ENCODE measurements around the gene HLA-DRB1. TPM values are rescaled to one million over a fixed set of nuclear protein-coding genes. Genes with fewer than 3 reads are reported as not detected.

The HLA-DRB1 gene
- polyA plus RNA-seq (2012; ENCODE audit: insufficient read length, low read depth) = not detected

DNA sequence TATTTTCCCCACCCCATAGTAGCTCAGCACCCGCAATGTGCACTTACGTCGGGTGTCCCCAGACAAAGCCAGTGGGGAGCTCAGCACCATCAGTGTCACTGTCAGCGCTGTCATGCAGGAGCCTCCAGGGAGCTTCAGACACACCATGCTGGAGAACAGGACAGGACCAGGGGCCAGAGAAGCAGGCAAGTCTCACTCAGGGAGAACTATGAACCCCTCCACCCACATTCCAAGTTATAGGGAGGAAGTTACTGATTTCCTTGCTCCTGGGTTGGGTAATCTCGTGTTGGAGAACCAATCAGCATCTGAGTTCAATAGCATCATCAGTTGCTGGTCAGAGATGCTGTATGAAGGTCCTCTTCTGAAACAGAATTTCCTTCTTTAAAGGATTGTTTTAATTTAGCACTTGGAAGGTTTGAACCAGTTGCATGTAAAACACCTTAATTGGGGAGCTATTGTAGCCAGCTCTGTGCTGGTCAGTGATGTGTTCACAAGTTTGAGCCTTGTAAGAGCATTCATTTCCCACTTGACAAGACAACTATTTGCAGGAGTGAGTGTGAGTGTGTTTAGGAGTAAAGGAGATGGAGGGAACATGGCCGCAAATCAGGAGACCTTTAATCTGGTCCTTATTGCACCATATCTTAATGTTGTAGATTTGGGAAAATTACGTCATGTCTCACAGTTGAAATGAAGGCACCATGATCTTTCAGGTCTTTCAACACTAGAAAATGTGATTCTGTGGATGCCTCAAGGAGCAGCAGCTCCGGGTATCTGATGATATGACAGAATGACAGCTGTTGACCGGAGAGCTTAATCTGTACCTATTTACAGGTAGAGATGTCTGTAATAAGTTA is at the start of gene HLA-DRB1:
HLA-DRB1 (minus strand) TSS at position 253 of the 854 bp plus-strand sequence; CDS start at position 147, 106 bp downstream.
- TF ChIP-seq TAF1 (IDR thresholded peaks at IDR 0.05; ENCODE audit: borderline replicate concordance, insufficient read depth, low read length) = no peak
- no peak for TF ChIP-seq REST (IDR thresholded peaks at IDR 0.05; ENCODE audit: insufficient read depth in 1 of 2, low read depth in 2 of 2, low read length in 2 of 2)
- TF ChIP-seq POLR2AphosphoS5 (IDR thresholded peaks at IDR 0.05; ENCODE audit: low read depth, low read length) = no peak
- no peak for TF ChIP-seq SIN3A (IDR thresholded peaks at IDR 0.05; ENCODE audit: borderline replicate concordance, insufficient read depth, low read length)
- TF ChIP-seq FOXP2 (optimal IDR thresholded peaks at IDR 0.05; ENCODE audit: borderline replicate concordance, extremely low read depth, extremely low read length, insufficient read depth) = no peak

DNA sequence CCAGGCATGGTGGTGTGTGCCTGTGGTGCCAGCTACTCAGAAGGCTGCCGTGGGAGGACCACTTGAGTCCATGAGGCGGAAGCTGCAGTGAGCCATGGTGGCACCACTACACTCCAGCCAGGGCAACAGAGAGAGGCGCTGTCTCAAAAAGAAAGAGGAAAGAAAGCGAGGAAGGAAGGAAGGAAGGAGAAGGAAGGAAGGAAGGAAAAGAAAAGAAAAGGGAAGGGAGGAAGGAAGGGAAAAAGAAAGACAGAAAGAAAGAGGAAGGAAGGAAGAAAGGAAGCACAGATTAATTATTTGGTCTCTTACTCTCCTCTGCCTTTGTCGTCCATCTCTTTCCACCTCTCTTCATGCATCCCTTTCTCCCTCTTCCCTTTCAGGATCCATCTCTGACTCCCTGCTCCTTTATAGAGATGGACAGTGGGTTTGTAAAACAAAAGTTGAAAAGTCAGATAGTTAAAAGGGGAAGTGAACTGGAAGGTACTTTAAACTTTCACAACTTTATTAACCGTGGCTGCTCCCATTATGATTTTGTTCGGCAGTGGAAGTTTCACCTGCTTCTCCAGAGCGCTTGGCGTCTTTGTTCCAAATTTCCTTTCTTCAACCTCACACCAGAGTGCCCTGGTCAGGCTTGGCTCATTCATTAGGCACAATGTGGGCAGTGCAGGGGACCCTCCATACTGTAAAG is 49.0 kb upstream of the HLA-DRB1 start:
- TF ChIP-seq REST (IDR thresholded peaks at IDR 0.05; ENCODE audit: insufficient read depth in 1 of 2, low read depth in 2 of 2, low read length in 2 of 2) = no peak
- no peak for TF ChIP-seq POLR2AphosphoS5 (IDR thresholded peaks at IDR 0.05; ENCODE audit: low read depth, low read length)
- no peak for TF ChIP-seq TAF1 (IDR thresholded peaks at IDR 0.05; ENCODE audit: borderline replicate concordance, insufficient read depth, low read length)
- TF ChIP-seq FOXP2 (optimal IDR thresholded peaks at IDR 0.05; ENCODE audit: borderline replicate concordance, extremely low read depth, extremely low read length, insufficient read depth) = no peak
- TF ChIP-seq SIN3A (IDR thresholded peaks at IDR 0.05; ENCODE audit: borderline replicate concordance, insufficient read depth, low read length) = no peak

DNA sequence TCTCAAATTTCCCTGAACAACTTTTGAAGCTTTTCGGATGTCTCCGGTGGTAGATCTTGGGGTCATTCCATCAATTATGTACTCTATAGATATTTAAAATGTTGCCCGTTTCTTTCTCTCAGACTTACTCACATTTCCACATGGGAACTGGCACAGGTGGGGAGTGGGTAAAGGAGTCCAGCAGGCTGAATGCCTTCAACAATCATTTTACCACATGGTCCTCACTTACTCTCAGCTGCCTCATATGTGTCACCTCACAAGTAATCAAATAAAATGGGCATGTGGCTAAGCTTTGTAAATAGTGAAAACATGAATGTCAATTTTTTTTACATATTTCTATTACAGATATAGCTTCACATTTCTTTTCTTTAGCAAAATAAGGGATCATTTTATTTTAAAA is 48.2 kb upstream of the HLA-DRB1 start:
- TF ChIP-seq REST (IDR thresholded peaks at IDR 0.05; ENCODE audit: insufficient read depth in 1 of 2, low read depth in 2 of 2, low read length in 2 of 2) (no peak), TAF1 (IDR thresholded peaks at IDR 0.05; ENCODE audit: borderline replicate concordance, insufficient read depth, low read length) (no peak), POLR2AphosphoS5 (IDR thresholded peaks at IDR 0.05; ENCODE audit: low read depth, low read length) (no peak), FOXP2 (optimal IDR thresholded peaks at IDR 0.05; ENCODE audit: borderline replicate concordance, extremely low read depth, extremely low read length, insufficient read depth) (no peak)

- TF ChIP-seq REST (IDR thresholded peaks at IDR 0.05; ENCODE audit: insufficient read depth in 1 of 2, low read depth in 2 of 2, low read length in 2 of 2) = no peak
- TF ChIP-seq FOXP2 (optimal IDR thresholded peaks at IDR 0.05; ENCODE audit: borderline replicate concordance, extremely low read depth, extremely low read length, insufficient read depth) = no peak
- no peak for TF ChIP-seq POLR2AphosphoS5 (IDR thresholded peaks at IDR 0.05; ENCODE audit: low read depth, low read length)
- no peak for TF ChIP-seq SIN3A (IDR thresholded peaks at IDR 0.05; ENCODE audit: borderline replicate concordance, insufficient read depth, low read length)
- no peak for TF ChIP-seq TAF1 (IDR thresholded peaks at IDR 0.05; ENCODE audit: borderline replicate concordance, insufficient read depth, low read length)
Measured at GRCh38 chr6:32637219-32637880, 47.7 kb upstream of the HLA-DRB1 start, which contains the start of gene HLA-DQA1. HLA-DQA1 (plus strand) TSS chr6:32637406; CDS start chr6:32637459, 53 bp downstream.
